ENCODE results near the gene ZMAT3. TPM values are rescaled to one million over a fixed set of nuclear protein-coding genes. Genes with fewer than 3 reads are reported as not detected.

The ZMAT3 gene
- total RNA-seq, 3 donors from 2014 or later = 10.4 to 19.5 (median 16.7) TPM

DNA sequence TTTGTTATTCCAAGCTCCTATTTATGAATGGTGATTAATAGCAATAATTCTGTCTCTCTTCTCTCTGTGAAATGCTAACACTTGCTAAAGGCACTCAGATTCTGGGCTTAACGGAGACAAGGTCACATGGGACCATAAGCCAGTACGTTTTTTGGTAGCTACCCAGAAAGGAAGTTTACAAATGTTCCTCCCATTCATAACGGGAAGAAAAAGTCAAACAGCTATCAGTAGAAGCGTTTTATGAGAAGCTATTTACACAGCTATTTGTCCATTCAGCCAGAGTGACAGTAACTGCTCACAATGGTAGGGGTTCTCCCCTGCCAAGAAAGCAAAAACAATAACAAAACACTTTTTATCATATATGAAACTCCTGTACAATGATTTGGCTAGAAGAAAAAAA lies 51.5 kb downstream of the ZMAT3 start:
- Histone ChIP-seq H3K4me1 (no peaks in the 10 kb centered on the region), H3K36me3 (no peaks in the 10 kb centered on the region), H3K4me3 (no peak overlapping the region), H3K27ac (no peak overlapping the region), H3K9me3 (no peaks in the 10 kb centered on the region), H3K27me3 (no peaks in the 10 kb centered on the region)
- no peak for DNase-seq (ENCODE audit: low spot score in 2 of 2)
- TF ChIP-seq POLR2A (IDR thresholded peaks at IDR 0.05) (no peak), POLR2AphosphoS5 (IDR thresholded peaks at IDR 0.05) (no peak)
- TF ChIP-seq, protein P1, sequence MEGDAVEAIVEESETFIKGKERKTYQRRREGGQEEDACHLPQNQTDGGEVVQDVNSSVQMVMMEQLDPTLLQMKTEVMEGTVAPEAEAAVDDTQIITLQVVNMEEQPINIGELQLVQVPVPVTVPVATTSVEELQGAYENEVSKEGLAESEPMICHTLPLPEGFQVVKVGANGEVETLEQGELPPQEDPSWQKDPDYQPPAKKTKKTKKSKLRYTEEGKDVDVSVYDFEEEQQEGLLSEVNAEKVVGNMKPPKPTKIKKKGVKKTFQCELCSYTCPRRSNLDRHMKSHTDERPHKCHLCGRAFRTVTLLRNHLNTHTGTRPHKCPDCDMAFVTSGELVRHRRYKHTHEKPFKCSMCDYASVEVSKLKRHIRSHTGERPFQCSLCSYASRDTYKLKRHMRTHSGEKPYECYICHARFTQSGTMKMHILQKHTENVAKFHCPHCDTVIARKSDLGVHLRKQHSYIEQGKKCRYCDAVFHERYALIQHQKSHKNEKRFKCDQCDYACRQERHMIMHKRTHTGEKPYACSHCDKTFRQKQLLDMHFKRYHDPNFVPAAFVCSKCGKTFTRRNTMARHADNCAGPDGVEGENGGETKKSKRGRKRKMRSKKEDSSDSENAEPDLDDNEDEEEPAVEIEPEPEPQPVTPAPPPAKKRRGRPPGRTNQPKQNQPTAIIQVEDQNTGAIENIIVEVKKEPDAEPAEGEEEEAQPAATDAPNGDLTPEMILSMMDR (IDR thresholded peaks at IDR 0.05) = no peak
- intact Hi-C loops (cut with DNase I; ENCODE audit: low total_unique reads) = no loop called here

DNA sequence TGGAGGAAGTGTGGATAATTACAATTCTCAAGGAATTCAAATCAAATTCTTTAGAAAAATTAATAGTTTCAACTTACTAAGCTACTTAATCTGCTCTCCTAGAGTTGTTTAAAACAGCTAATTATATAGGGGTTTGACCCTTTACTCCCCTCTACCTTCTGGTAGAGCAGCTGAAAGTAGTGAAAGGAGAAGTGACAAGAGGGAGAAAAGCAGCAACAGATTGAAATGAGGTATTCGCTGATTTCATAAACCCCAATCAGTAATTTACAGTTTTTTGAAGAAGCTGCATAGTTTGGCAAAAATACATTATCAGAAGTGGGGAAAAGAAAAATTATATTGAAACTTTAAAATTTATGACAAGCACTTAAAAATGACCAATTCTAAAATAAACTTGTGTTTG lies 52.8 kb downstream of the ZMAT3 start:
- Histone ChIP-seq H3K36me3 (no peaks in the 10 kb centered on the region), H3K4me3 (no peak overlapping the region), H3K27ac (no peak overlapping the region), H3K9me3 (no peaks in the 10 kb centered on the region), H3K27me3 (no peaks in the 10 kb centered on the region), H3K4me1 (no peaks in the 10 kb centered on the region)
- intact Hi-C loops (cut with DNase I; ENCODE audit: low total_unique reads) = no loop called here
- TF ChIP-seq POLR2AphosphoS5 (IDR thresholded peaks at IDR 0.05) = no peak
- TF ChIP-seq, protein P1 (IDR thresholded peaks at IDR 0.05) = no peak
- no peak for TF ChIP-seq POLR2A (IDR thresholded peaks at IDR 0.05)
- no peak for DNase-seq (ENCODE audit: low spot score in 2 of 2)

DNA sequence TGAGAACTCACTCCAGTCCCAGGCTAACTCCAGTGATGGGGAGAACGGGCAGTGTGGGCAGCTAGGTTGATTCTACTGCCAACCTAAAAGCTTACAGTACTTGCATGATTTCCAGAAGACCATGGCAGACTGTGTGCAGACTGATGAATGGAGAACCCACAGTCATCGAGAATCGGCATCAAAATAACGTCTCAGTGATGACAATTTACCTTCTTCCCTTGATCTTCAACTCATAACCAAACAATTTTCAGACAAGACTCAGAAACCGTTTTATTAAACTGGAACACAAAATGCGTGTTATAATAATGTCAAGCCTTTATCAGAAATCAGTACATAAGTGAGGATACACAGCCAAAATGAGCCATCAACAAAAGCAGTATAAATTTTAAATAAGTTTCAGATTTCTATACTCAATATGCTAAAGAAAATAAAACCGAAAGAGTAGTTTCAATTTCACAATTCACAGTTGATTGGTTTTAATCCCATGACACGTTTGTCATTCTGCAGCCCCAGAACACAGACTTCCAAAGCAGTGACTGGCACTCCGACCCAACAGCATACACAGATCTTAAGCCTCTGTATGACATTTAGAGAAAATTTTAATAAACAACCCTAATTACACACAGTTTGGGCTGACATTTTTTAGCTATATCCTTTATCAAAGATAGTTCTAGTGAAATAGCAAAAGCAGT lies 54.5 kb downstream of the ZMAT3 start:
- Histone ChIP-seq H3K27ac (no peak overlapping the region), H3K27me3 (no peaks in the 10 kb centered on the region), H3K9me3 (no peaks in the 10 kb centered on the region), H3K4me3 (no peak overlapping the region), H3K36me3 (no peaks in the 10 kb centered on the region), H3K4me1 (no peaks in the 10 kb centered on the region)
- DNase-seq (ENCODE audit: low spot score in 2 of 2) = no peak
- intact Hi-C loops (cut with DNase I; ENCODE audit: low total_unique reads) = no loop called here
- TF ChIP-seq POLR2AphosphoS5 (IDR thresholded peaks at IDR 0.05) = no peak
- TF ChIP-seq, protein P1 (IDR thresholded peaks at IDR 0.05) = no peak
- TF ChIP-seq POLR2A (IDR thresholded peaks at IDR 0.05) = no peak

DNA sequence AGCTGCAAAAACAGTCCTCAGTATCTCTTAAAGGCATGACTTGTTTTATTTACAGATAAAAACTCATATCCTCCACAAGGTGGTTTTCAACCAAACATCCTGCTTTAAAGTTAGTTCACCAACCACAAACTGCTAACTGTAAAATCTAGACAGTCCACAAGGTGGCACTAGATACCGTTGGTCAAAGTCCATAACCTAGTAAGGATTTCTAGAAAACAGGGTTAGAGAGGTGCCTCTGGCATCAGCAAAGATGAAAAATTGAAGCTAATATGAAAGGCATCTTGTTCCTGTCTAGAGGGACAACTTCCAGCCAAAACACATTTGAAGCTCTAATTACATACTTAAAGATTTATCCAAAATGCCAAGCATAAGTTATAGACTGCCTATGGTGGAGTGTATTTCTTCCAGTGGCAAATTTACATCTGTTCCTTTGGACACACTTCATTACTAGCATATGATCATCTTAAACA lies 56.0 kb downstream of the ZMAT3 start:
- intact Hi-C loops (cut with DNase I; ENCODE audit: low total_unique reads) = no loop called here
- H3K4me3 ChIP-seq = no peak overlapping the region
- H3K27me3 ChIP-seq = no peaks in the 10 kb centered on the region
- no peaks in the 10 kb centered on the region for H3K36me3 ChIP-seq
- TF ChIP-seq, protein P1 (IDR thresholded peaks at IDR 0.05) = peak; percentile 86 to 89 (median 89)
- no peak for TF ChIP-seq POLR2A (IDR thresholded peaks at IDR 0.05)
- H3K4me1 ChIP-seq = no peaks in the 10 kb centered on the region
- no peak for DNase-seq (ENCODE audit: low spot score in 2 of 2)
- no peak overlapping the region for H3K27ac ChIP-seq
- no peaks in the 10 kb centered on the region for H3K9me3 ChIP-seq

DNA sequence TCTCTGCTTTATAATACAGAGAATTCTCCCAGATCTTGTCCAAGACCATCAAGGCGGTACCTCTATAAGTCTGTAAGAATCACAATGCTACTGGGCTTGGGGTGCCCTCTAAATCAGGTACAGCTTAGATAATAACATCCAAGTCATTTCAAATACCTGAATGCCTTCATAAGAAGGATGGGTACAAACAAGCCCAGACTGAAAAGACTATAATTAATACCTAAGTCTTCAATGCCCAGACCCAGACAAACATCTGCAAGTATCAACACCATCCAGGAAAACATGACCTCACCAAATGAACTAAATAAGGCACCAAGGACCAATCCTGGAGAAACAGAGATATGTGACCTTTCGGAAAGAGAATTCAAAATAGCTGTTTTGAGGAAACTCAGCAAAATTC lies 65.9 kb downstream of the ZMAT3 start:
- no peaks in the 10 kb centered on the region for H3K36me3 ChIP-seq
- DNase-seq (ENCODE audit: low spot score in 2 of 2) = no peak
- H3K27ac ChIP-seq = no peak overlapping the region
- H3K4me3 ChIP-seq = no peak overlapping the region
- no peaks in the 10 kb centered on the region for H3K4me1 ChIP-seq
- no peaks in the 10 kb centered on the region for H3K9me3 ChIP-seq
- H3K27me3 ChIP-seq = no peaks in the 10 kb centered on the region
- TF ChIP-seq, protein P1 (IDR thresholded peaks at IDR 0.05) = no peak
- no peak for TF ChIP-seq POLR2A (IDR thresholded peaks at IDR 0.05)
- no peak for TF ChIP-seq POLR2AphosphoS5 (IDR thresholded peaks at IDR 0.05)
- intact Hi-C loops (cut with DNase I; ENCODE audit: low total_unique reads) = no loop called here

Data from breast epithelium (tissue), 4 donors.